HepG2 (cell line): ENCODE results near the gene KRTAP22-2. TPM values are rescaled to one million over a fixed set of nuclear protein-coding genes. Genes with fewer than 3 reads are reported as not detected.

ENCODE experiments used
- ATAC-seq: fragments of 200-7000 bp; cut with Tn5 transposase; 3 replicates; pipeline ENCODE4 v1.9.1; 2020; ENCODE audit warnings: mild to moderate bottlenecking, moderate library complexity
- BruUV-seq: library from RNA; stranded (reverse); fragments of 400-500 nt; replicated peaks from 2 replicates; lab custom pipeline; 2021; lab: Mats Ljungman, UMichigan
- CTCF ChIA-PET: fragments of 300-600 bp; formaldehyde crosslinking; extraction: SDS; loops from one replicate; lab custom pipeline; 2021; ENCODE audit warnings: low total read pairs, inconsistent platforms, low intra/inter-chr PET ratio; lab: Yijun Ruan, JAX
- POLR2A ChIA-PET: fragments of 350-600 bp; sonication (Branson Sonifier 250); formaldehyde crosslinking; loops from one replicate; lab custom pipeline; 2020; ENCODE audit warnings: antibody characterized with exemption, inconsistent platforms; lab: Yijun Ruan, JAX
- DNase-seq: peaks from one replicate; pipeline ENCODE4 v3.0.0-alpha.2; 2015; ENCODE audit warnings: low spot score
- FAIRE-seq: peaks from 3 replicates; lab custom pipeline; 2011; peaks lifted over from hg19 to GRCh38; lab: Jason Lieb, UNC
- H2AFZ ChIP-seq: one replicate; pipeline ENCODE4 v1.6.1; 2011; ENCODE audit warnings: low read length, inconsistent platforms
- H3K27ac ChIP-seq: fragments of 300-600 bp; 3 replicates; pipeline ENCODE4 v1.8.0; 2011; ENCODE audit warnings: mixed run types, mild to moderate bottlenecking, mixed read lengths, low read length, inconsistent platforms; ENCODE audit not compliant: insufficient read depth; ENCODE audit errors: extremely low read length
- H3K27me3 ChIP-seq, 2 experiments: fragments of 200-600 bp in 1 of 2; 2 replicates in 1 of 2; 3 replicates in 1 of 2; pipeline versions ENCODE4 v1.6.0 to v1.8.0; 2011; ENCODE audit warnings: low read length in 2 of 2, mild to moderate bottlenecking in 2 of 2, moderate library complexity in 2 of 2, inconsistent platforms in 1 of 2; ENCODE audit not compliant: insufficient read depth in 2 of 2, control insufficient read depth in 1 of 2
- H3K36me3 ChIP-seq, 2 experiments: fragments of 200-600 bp in 1 of 2; replicated peaks in 1 of 2; 2 replicates in 1 of 2; 3 replicates in 1 of 2; pipeline versions ENCODE4 v1.5.1 to v1.8.0; 2011; ENCODE audit warnings: low read length in 2 of 2, inconsistent platforms in 1 of 2; ENCODE audit not compliant: insufficient read depth in 2 of 2, control insufficient read depth in 1 of 2
- H3K4me1 ChIP-seq: 2 replicates; pipeline ENCODE4 v1.5.1; 2012; ENCODE audit warnings: low read length, inconsistent platforms; ENCODE audit not compliant: insufficient read depth
- H3K4me2 ChIP-seq: 2 replicates; pipeline ENCODE4 v1.6.0; 2011; ENCODE audit warnings: low read depth, low read length, inconsistent platforms
- H3K4me3 ChIP-seq, 3 experiments: fragments of 200-600 bp in 1 of 3; sonication (generic), shearing (Covaris generic) in 1 of 3; replicated peaks in 1 of 3; 2 replicates each; pipeline ENCODE4 v1.5.1; 2011 to 2016; ENCODE audit warnings: low read length in 3 of 3, inconsistent platforms in 2 of 3, low read depth in 2 of 3, mild to moderate bottlenecking in 2 of 3, control low read depth in 1 of 3, mixed read lengths in 1 of 3; ENCODE audit not compliant: insufficient read depth in 1 of 3
- H3K79me2 ChIP-seq: one replicate; pipeline ENCODE4 v1.6.1; 2011; ENCODE audit warnings: low read length, inconsistent platforms; ENCODE audit not compliant: insufficient read depth
- H3K9ac ChIP-seq: 2 replicates; pipeline ENCODE4 v1.6.0; 2011; ENCODE audit warnings: mild to moderate bottlenecking, low read depth, low read length, inconsistent platforms; ENCODE audit not compliant: insufficient read depth
- H3K9me3 ChIP-seq: 2 replicates; pipeline ENCODE4 v1.5.1; 2012; ENCODE audit warnings: mild to moderate bottlenecking, low read length
- H4K20me1 ChIP-seq: 2 replicates; pipeline ENCODE4 v1.6.0; 2011; ENCODE audit warnings: inconsistent platforms, mild to moderate bottlenecking, low read length, moderate library complexity; ENCODE audit not compliant: insufficient read depth
- BHLHE40 ChIP-seq: IDR thresholded peaks from 2 replicates; pipeline ENCODE4 v1.6.1; 2011; ENCODE audit warnings: low read length, improper control_type of control experiment
- CEBPG ChIP-seq: IDR thresholded peaks from 2 replicates; pipeline ENCODE4 v1.6.1; 2016
- GPN1 ChIP-seq: sonication (generic); formaldehyde crosslinking; IDR thresholded peaks from 2 replicates; pipeline ENCODE4 v1.5.1; 2020; ENCODE audit warnings: missing genetic modification reagents, borderline replicate concordance
- RFX5 ChIP-seq: IDR thresholded peaks from 2 replicates; pipeline ENCODE4 v1.6.1; 2011; ENCODE audit warnings: low read depth, low read length, improper control_type of control experiment
- SNRNP70 ChIP-seq: fragments of 200-400 bp; formaldehyde crosslinking; IDR thresholded peaks from 2 replicates; pipeline ENCODE4 v1.6.1; 2017; ENCODE audit warnings: mild to moderate bottlenecking, low read depth, low read length, moderate library complexity
- TGIF2 ChIP-seq: IDR thresholded peaks from 2 replicates; pipeline ENCODE4 v1.6.1; 2016; ENCODE audit warnings: control low read depth, missing compliant biosample characterization
- YEATS4 ChIP-seq: sonication (generic); formaldehyde crosslinking; IDR thresholded peaks from 2 replicates; pipeline ENCODE4 v1.4.0; 2020; ENCODE audit warnings: missing genetic modification reagents, borderline replicate concordance
- ZNF292 ChIP-seq: sonication (generic); formaldehyde crosslinking; IDR thresholded peaks from 2 replicates; pipeline ENCODE4 v1.8.1; 2022; ENCODE audit warnings: mild to moderate bottlenecking, low read depth, missing genetic modification reagents, borderline replicate concordance
- ZNF337 ChIP-seq: sonication (generic); formaldehyde crosslinking; IDR thresholded peaks from 2 replicates; pipeline ENCODE4 v1.5.1; 2020; ENCODE audit warnings: missing genetic modification reagents, low read depth, mild to moderate bottlenecking, borderline replicate concordance
- ZNF446 ChIP-seq: sonication (generic); formaldehyde crosslinking; IDR thresholded peaks from 2 replicates; pipeline ENCODE4 v1.5.0; 2020; ENCODE audit warnings: mild to moderate bottlenecking, missing genetic modification reagents
- ZNF546 ChIP-seq: sonication (generic); formaldehyde crosslinking; conservative IDR thresholded peaks from 2 replicates; pipeline ENCODE4 v1.8.1; 2023; ENCODE audit warnings: mild to moderate bottlenecking, missing genetic modification reagents
- ZNF670 ChIP-seq: sonication (generic); formaldehyde crosslinking; IDR thresholded peaks from 2 replicates; pipeline ENCODE4 v1.8.0; 2022; ENCODE audit warnings: mild to moderate bottlenecking, missing genetic modification reagents, borderline replicate concordance
- ZNF737 ChIP-seq: sonication (generic); formaldehyde crosslinking; IDR thresholded peaks from 2 replicates; pipeline ENCODE4 v1.5.0; 2020; ENCODE audit warnings: missing genetic modification reagents, mild to moderate bottlenecking, borderline replicate concordance
- ZNF772 ChIP-seq: sonication (generic); formaldehyde crosslinking; IDR thresholded peaks from 2 replicates; pipeline ENCODE4 v1.5.0; 2020; ENCODE audit warnings: mild to moderate bottlenecking, missing genetic modification reagents
- ZNF816 ChIP-seq: sonication (generic); formaldehyde crosslinking; IDR thresholded peaks from 2 replicates; pipeline ENCODE4 v1.8.0; 2022; ENCODE audit warnings: missing genetic modification reagents, mild to moderate bottlenecking, borderline replicate concordance
- WGBS: methylation state at CpG from one replicate; pipeline ENCODE4 v1.1.6; 2017; ENCODE audit warnings: low lambda C conversion rate; 5-methylcytosine and 5-hydroxymethylcytosine counted together
- in situ Hi-C: cut with HindIII; loops from 2 replicates; pipeline ENCODE4 v1.10.0; 2017; ENCODE audit warnings: low pct_unique_long_range_greater_than_20kb; ENCODE audit not compliant: extremely low pct_ligation_motif_present
- intact Hi-C: fragments of 100-400 bp; cut with micrococcal nuclease; formaldehyde crosslinking; loops from one replicate; pipeline ENCODE4 v1.10.0; 2022; ENCODE audit not compliant: unreplicated experiment
- polyA plus RNA-seq, 8 experiments: library from polyadenylated mRNA; depleted of rRNA in 3 of 8; stranded (reverse) in 7 of 8; unstranded in 1 of 8; fragments of >200 nt; fragmentation: Illumina TruSeq in 4 of 8; extraction: Trizol in 4 of 8; gene quantifications; 2 replicates each; pipeline versions ENCODE4 v1.2.1 to v1.2.3, GENCODE V29; 2011 to 2016; ENCODE audit warnings: low read depth in 4 of 8, missing spikeins in 1 of 8, mixed read lengths in 1 of 8; ENCODE audit not compliant: insufficient read depth in 1 of 8
- total RNA-seq, 5 experiments: library from RNA; depleted of rRNA; stranded (reverse); fragments of >200 nt; fragmentation: Illumina TruSeq; extraction: Trizol; gene quantifications; 2 replicates each; pipeline ENCODE4 v1.2.3, GENCODE V29; 2016; ENCODE audit warnings: low read depth in 1 of 5
- TF ChIP-seq, protein P1 (sequence below): sonication (generic); formaldehyde crosslinking; IDR thresholded peaks from 2 replicates; pipeline ENCODE4 v1.4.0; 2020; ENCODE audit warnings: missing genetic modification reagents

The KRTAP22-2 gene
- total and polyA plus RNA-seq, 2 of the 13 experiments (the other 11 are each of a cell fraction or from before 2014, with no cell fraction given): not detected

DNA sequence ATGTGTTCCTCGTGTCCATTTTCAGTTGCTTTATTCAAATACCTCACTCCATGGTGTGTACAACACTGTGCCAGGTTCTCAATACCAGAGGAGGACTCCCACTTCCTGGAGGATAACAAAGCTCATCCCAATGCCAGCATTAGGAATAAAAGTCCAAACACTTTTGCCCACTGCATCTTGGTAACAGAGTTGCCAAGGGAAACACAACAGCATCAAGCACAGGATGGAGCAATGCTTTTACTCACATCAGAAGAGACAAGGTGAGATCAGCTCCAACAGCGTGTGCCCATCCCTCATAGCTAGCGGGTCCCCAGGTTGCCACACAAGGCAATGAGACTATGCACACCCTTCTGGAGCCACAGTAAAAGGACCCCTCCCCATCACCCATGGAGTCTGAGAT lies 33.2 kb upstream of the KRTAP22-2 start:
- no TSS peak for BruUV-seq
- Histone ChIP-seq H3K4me1 (no peaks in the 10 kb centered on the region), H3K27me3 (no peaks in the 10 kb centered on the region), H3K36me3 (no peaks in the 10 kb centered on the region), H3K79me2 (no peaks in the 10 kb centered on the region), H3K9ac (no peak overlapping the region), H3K4me2 (no peak overlapping the region), H3K27ac (no peak overlapping the region), H3K9me3 (peaks cover 87% of the 10 kb centered on the region), H2AFZ (no peak overlapping the region), H3K4me3 (no peak overlapping the region), H4K20me1 (no peaks in the 10 kb centered on the region)
- 25% methylated on average over 1 of the region's 3 CpGs for WGBS
- FAIRE-seq (no peak), DNase-seq (no peak), ATAC-seq (no peak)
- intact Hi-C loops: no loop called here
- in situ Hi-C loops: no loop called here
- CTCF ChIA-PET: no interaction called here
- no peak for TF ChIP-seq BHLHE40
- no peak for TF ChIP-seq SNRNP70
- no peak for TF ChIP-seq ZNF737 (CRISPR knock-in tag)
- TF ChIP-seq TGIF2 (CRISPR knock-in tag): no peak
- no peak for TF ChIP-seq ZNF546 (CRISPR knock-in tag)
- TF ChIP-seq RFX5: no peak
- TF ChIP-seq ZNF816: no peak
- TF ChIP-seq ZNF337: no peak
- TF ChIP-seq, protein P1, sequence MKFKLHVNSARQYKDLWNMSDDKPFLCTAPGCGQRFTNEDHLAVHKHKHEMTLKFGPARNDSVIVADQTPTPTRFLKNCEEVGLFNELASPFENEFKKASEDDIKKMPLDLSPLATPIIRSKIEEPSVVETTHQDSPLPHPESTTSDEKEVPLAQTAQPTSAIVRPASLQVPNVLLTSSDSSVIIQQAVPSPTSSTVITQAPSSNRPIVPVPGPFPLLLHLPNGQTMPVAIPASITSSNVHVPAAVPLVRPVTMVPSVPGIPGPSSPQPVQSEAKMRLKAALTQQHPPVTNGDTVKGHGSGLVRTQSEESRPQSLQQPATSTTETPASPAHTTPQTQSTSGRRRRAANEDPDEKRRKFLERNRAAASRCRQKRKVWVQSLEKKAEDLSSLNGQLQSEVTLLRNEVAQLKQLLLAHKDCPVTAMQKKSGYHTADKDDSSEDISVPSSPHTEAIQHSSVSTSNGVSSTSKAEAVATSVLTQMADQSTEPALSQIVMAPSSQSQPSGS (CRISPR knock-in tag): no peak
- TF ChIP-seq ZNF772 (CRISPR knock-in tag): no peak
- no peak for TF ChIP-seq ZNF670 (CRISPR knock-in tag)
- no peak for TF ChIP-seq CEBPG
- no peak for TF ChIP-seq GPN1 (CRISPR knock-in tag)
- no peak for TF ChIP-seq YEATS4 (CRISPR knock-in tag)
- TF ChIP-seq ZNF292 (CRISPR knock-in tag): no peak
- no peak for TF ChIP-seq ZNF446 (CRISPR knock-in tag)
- POLR2A ChIA-PET: no interaction called here
